Subcutaneous abdominal adipose tissue (tissue), 5 donors: ENCODE measurements around the gene HPCAL1.
A peak's percentile ranks its signal among the peaks of the same experiment; 100 is the strongest.

ENCODE experiments used
- H3K27ac ChIP-seq: one replicate; pipeline ENCODE4 v1.7.0; 2013; ENCODE audit warnings: low read depth, mild to moderate bottlenecking, inconsistent platforms, low read length, moderate library complexity
- H3K27me3 ChIP-seq, 5 donors: one replicate each; pipeline ENCODE4 v1.7.0; 2013; ENCODE audit warnings: low read length in 5 of 5, inconsistent platforms in 1 of 5; ENCODE audit not compliant: control insufficient read depth in 5 of 5, insufficient read depth in 4 of 5
- H3K36me3 ChIP-seq, 5 donors: one replicate each; pipeline ENCODE4 v1.7.0; 2013; ENCODE audit warnings: low read length in 5 of 5; ENCODE audit not compliant: control insufficient read depth in 5 of 5, insufficient read depth in 5 of 5
- H3K4me1 ChIP-seq, 5 donors: one replicate each; pipeline ENCODE4 v1.7.0; 2013; ENCODE audit warnings: low read length in 5 of 5, mild to moderate bottlenecking in 3 of 5, moderate library complexity in 1 of 5; ENCODE audit not compliant: control insufficient read depth in 5 of 5, insufficient read depth in 5 of 5
- H3K4me3 ChIP-seq, 5 donors: one replicate each; pipeline ENCODE4 v1.7.0; 2013; ENCODE audit warnings: low read length in 5 of 5, low read depth in 1 of 5
- H3K9ac ChIP-seq, 5 donors: one replicate each; pipeline ENCODE4 v1.7.0; 2013; ENCODE audit warnings: low read length in 5 of 5, mild to moderate bottlenecking in 4 of 5, moderate library complexity in 3 of 5
- H3K9me3 ChIP-seq, 5 donors: one replicate each; pipeline ENCODE4 v1.7.0; 2013; ENCODE audit warnings: low read length in 5 of 5; ENCODE audit not compliant: control insufficient read depth in 5 of 5
- donor health status: healthy.
- donor health status: healthy.
- donor health status: healthy.
- donor health status: healthy.
- donor health status: healthy.

HPCAL1 gene

GRCh38 chr2:10424051-10424450 lies 121.3 kb downstream of the HPCAL1 start:
- Histone ChIP-seq H3K27me3 (peaks cover 0 to 5% (median 0%) of the 10 kb centered on the region in 5 donors), H3K9ac (no peak overlapping the region), H3K36me3 (peaks cover 0 to 83% (median 58%) of the 10 kb centered on the region in 5 donors), H3K4me3 (no peak overlapping the region), H3K4me1 (no peaks in the 10 kb centered on the region), H3K9me3 (no peaks in the 10 kb centered on the region), H3K27ac (no peak overlapping the region)

DNA sequence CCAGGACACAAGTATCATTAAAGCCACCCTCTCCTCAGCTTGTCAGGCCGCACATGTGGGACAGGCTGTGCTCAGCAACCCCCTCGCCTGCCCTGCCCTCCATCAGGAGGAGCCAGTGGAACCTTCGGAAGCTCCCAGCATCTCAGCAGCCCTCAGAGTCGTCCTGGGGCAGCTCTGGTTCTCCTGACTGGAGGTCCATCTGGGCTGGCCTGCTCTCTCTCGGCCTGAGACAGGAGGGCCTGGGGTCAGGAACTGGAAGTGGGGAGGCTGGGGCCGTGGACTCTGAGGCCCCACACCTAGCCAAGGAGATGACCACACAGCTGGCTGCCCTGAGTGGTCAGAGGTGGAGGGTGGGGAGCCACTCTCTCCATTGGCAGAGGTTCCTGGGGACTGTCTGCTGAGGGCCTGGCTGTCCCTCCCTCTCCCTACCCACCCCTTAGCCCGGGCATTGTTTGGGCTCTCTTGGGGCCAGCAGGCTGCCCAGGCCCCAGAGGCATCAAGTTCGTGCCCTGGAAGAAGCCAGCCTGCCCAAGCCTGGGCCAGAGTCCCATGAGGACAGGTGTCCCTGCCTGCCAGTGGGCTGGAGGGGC lies 122.3 kb downstream of the HPCAL1 start:
- Histone ChIP-seq H3K9me3 (no peaks in the 10 kb centered on the region), H3K9ac (no peak overlapping the region)

GRCh38 chr2:10425699-10426098 lies 123.0 kb downstream of the HPCAL1 start:
- peaks cover 0 to 70% (median 55%) of the 10 kb centered on the region in 5 donors for H3K36me3 ChIP-seq
- no peak overlapping the region for H3K27ac ChIP-seq
- H3K4me3 ChIP-seq: no peak overlapping the region
- H3K4me1 ChIP-seq: no peaks in the 10 kb centered on the region
- H3K9me3 ChIP-seq: no peaks in the 10 kb centered on the region
- H3K9ac ChIP-seq: no peak overlapping the region
- peaks cover 0 to 5% (median 0%) of the 10 kb centered on the region in 5 donors for H3K27me3 ChIP-seq

More for the DNA sequence above, 122.3 kb downstream of the HPCAL1 start:
- H3K4me1 ChIP-seq: no peaks in the 10 kb centered on the region
- H3K4me3 ChIP-seq: no peak overlapping the region
- no peak overlapping the region for H3K27ac ChIP-seq
- peaks cover 0 to 5% (median 0%) of the 10 kb centered on the region in 5 donors for H3K27me3 ChIP-seq
- H3K36me3 ChIP-seq: peaks cover 0 to 75% (median 58%) of the 10 kb centered on the region in 5 donors

DNA sequence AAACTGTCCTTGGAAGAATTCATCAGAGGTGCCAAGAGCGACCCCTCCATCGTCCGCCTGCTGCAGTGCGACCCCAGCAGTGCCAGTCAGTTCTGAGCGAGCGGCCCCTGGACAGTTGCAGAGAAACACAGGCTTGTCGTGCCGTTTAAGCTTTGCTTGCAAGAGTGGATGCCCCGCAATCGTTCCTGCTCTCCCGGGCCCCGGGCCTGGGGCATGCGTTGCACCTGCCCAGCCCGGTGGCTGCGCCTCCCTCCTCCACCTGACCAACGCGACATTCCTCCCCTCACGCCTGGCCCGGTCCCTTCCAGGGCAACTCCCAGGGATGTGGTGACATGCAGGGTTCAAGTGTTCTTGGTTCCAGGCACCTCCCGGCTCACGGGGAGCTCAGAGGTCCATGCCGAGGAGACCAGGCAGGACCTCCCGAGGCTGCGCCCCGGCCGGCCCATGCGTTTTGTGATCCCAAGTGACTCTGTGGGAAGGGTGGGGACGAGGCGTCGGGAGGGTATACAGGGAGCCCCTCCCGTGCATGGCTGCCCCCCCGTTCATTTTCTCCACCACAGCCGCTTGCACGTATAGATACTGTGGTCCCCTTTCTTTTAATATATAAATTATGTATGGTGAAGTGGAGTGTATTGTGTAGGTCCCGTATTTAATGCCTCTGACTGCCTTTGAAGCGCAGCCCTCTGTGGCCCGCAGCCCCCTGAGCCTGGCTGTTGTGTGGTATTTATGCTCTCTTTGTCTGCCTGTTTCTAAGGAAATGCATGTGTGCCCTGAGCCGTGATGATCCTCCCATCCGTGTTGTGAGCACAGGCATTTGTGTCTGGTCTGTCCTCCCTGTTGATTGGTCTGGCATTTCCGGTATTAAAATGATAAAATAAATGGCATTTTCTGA lies 124.3 kb downstream of the HPCAL1 start:
- H3K36me3 ChIP-seq: peaks cover 0 to 62% (median 45%) of the 10 kb centered on the region in 5 donors
- no peaks in the 10 kb centered on the region for H3K9me3 ChIP-seq
- H3K27ac ChIP-seq: no peak overlapping the region

GRCh38 chr2:10427618-10427949 lies 124.9 kb downstream of the HPCAL1 start:
- no peak overlapping the region for H3K27ac ChIP-seq
- no peak overlapping the region for H3K4me3 ChIP-seq
- H3K4me1 ChIP-seq: peaks cover 0 to 9% (median 7%) of the 10 kb centered on the region in 5 donors
- H3K27me3 ChIP-seq: peaks cover 0 to 15% (median 0%) of the 10 kb centered on the region in 5 donors
- no peaks in the 10 kb centered on the region for H3K9me3 ChIP-seq
- peaks cover 0 to 56% (median 39%) of the 10 kb centered on the region in 5 donors for H3K36me3 ChIP-seq
- no peak overlapping the region for H3K9ac ChIP-seq

More for the DNA sequence above, 124.3 kb downstream of the HPCAL1 start:
- Histone ChIP-seq H3K27me3 (peaks cover 0 to 15% (median 0%) of the 10 kb centered on the region in 5 donors), H3K9ac (no peak overlapping the region), H3K4me3 (no peak overlapping the region), H3K4me1 (peaks cover 0 to 3% (median 2%) of the 10 kb centered on the region in 5 donors)

DNA sequence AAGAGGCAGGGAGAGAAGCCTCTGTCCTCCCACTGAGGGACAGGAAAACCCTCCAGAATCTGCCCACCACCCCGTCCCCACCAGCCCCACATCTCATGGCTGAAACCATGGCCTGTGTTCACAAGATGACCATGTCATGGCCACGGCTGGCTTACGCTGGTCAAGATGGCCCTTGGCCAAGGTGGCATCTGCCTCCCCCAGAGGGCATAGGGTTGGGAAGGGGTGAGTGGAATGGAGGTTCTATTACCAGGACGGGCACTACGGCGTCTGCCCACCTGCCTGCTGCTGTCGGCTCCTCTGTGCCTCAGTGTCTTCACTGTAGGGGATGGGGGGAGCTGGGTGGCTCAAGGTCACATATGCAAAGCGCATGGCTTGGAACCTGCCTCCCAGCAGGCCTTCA lies 125.7 kb downstream of the HPCAL1 start:
- peaks cover 0 to 10% (median 8%) of the 10 kb centered on the region in 5 donors for H3K4me1 ChIP-seq
- H3K36me3 ChIP-seq: peaks cover 0 to 49% (median 34%) of the 10 kb centered on the region in 5 donors
- H3K9ac ChIP-seq: no peak overlapping the region
- H3K27ac ChIP-seq: no peak overlapping the region
- no peaks in the 10 kb centered on the region for H3K9me3 ChIP-seq
- H3K27me3 ChIP-seq: peaks cover 0 to 20% (median 3%) of the 10 kb centered on the region in 5 donors
- H3K4me3 ChIP-seq: no peak overlapping the region

GRCh38 chr2:10428924-10429323 lies 126.2 kb downstream of the HPCAL1 start:
- H3K36me3 ChIP-seq: peaks cover 0 to 45% (median 32%) of the 10 kb centered on the region in 5 donors
- H3K27ac ChIP-seq: no peak overlapping the region
- H3K9ac ChIP-seq: no peak overlapping the region

DNA sequence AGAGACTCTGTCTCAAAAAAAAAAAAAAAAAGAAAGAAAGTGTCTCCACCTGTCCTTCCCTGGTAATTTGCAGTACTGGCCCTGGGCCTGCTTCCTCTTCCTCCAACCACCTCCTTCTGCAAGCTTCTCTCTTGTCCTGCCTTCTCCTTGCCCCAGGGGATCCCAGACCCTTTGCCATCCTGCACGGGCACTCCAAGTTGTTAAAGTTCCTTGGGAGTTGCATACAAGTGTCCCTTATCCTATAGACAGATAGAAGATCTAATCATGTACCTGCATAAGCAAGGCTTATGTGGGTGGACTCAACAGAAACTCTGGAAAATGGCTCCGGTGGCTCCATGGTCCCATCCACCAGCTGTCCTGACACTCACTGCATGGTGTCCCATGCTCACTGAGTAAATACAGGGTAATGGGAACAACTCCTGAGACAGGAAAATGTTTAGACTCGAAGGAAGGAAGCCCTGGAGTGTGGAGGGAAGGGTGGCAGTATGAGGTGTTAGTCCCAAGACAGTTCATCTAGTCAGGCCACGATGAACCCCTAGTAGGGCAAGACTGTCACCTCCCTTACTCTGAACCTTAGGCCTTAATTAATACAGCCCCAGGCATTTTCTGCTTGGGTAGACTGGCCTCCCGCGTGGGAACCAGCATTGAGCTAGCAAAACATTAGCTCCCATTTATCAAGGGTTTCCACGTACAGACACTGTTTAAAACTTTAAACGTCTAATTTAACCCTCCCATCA lies 128.3 kb downstream of the HPCAL1 start:
- H3K9ac ChIP-seq: no peak overlapping the region
- no peak overlapping the region for H3K27ac ChIP-seq
- peaks cover 0 to 13% (median 8%) of the 10 kb centered on the region in 5 donors for H3K4me1 ChIP-seq
- H3K27me3 ChIP-seq: peaks cover 0 to 28% (median 3%) of the 10 kb centered on the region in 5 donors
- no peak overlapping the region for H3K4me3 ChIP-seq
- no peaks in the 10 kb centered on the region for H3K9me3 ChIP-seq
- peaks cover 0 to 24% (median 14%) of the 10 kb centered on the region in 5 donors for H3K36me3 ChIP-seq

More at GRCh38 chr2:10428924-10429323, 126.2 kb downstream of the HPCAL1 start:
- Histone ChIP-seq H3K4me3 (no peak overlapping the region), H3K4me1 (peaks cover 0 to 10% (median 8%) of the 10 kb centered on the region in 5 donors), H3K27me3 (peaks cover 0 to 25% (median 3%) of the 10 kb centered on the region in 5 donors), H3K9me3 (no peaks in the 10 kb centered on the region)

DNA sequence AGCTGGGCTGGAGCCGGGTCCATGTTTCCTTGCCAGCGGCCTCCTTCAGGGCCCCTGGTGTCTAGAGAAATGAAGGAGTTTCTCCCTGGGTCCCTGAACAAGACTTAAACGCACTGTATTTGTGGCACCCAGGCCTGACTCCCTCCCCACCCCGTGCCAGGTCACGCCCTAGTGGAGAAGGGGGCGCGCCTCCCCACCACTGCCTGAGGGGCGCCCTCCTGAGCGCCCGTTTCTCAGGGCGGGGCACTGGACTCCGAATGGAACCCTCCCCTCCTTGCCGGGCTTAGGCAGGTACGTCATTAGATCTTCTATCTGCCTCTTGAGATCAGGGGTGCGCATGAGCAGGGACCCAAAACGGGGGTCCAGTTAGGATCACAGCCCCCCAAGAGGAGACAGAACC lies 129.1 kb downstream of the HPCAL1 start:
- Histone ChIP-seq H3K4me3 (peak overlapping the region in 1 of 5 donors; percentile 66), H3K27ac (no peak overlapping the region), H3K36me3 (peaks cover 0 to 17% (median 10%) of the 10 kb centered on the region in 5 donors), H3K4me1 (peaks cover 0 to 13% (median 8%) of the 10 kb centered on the region in 5 donors), H3K9ac (peak overlapping the region in 3 of 5 donors; percentile 16 to 30 (median 19)), H3K27me3 (peaks cover 0 to 28% (median 3%) of the 10 kb centered on the region in 5 donors), H3K9me3 (no peaks in the 10 kb centered on the region)
